Subcutaneous abdominal adipose tissue (tissue), 5 donors: ENCODE measurements around the gene REEP1.

Source experiments
- H3K27ac ChIP-seq: one replicate; pipeline ENCODE4 v1.7.0; 2013; ENCODE audit warnings: low read depth, mild to moderate bottlenecking, inconsistent platforms, low read length, moderate library complexity
- H3K27me3 ChIP-seq, 5 donors: one replicate each; pipeline ENCODE4 v1.7.0; 2013; ENCODE audit warnings: low read length in 5 of 5, inconsistent platforms in 1 of 5; ENCODE audit not compliant: control insufficient read depth in 5 of 5, insufficient read depth in 4 of 5
- H3K36me3 ChIP-seq, 5 donors: one replicate each; pipeline ENCODE4 v1.7.0; 2013; ENCODE audit warnings: low read length in 5 of 5; ENCODE audit not compliant: control insufficient read depth in 5 of 5, insufficient read depth in 5 of 5
- H3K4me1 ChIP-seq, 5 donors: one replicate each; pipeline ENCODE4 v1.7.0; 2013; ENCODE audit warnings: low read length in 5 of 5, mild to moderate bottlenecking in 3 of 5, moderate library complexity in 1 of 5; ENCODE audit not compliant: control insufficient read depth in 5 of 5, insufficient read depth in 5 of 5
- H3K4me3 ChIP-seq, 5 donors: one replicate each; pipeline ENCODE4 v1.7.0; 2013; ENCODE audit warnings: low read length in 5 of 5, low read depth in 1 of 5
- H3K9ac ChIP-seq, 5 donors: one replicate each; pipeline ENCODE4 v1.7.0; 2013; ENCODE audit warnings: low read length in 5 of 5, mild to moderate bottlenecking in 4 of 5, moderate library complexity in 3 of 5
- H3K9me3 ChIP-seq, 5 donors: one replicate each; pipeline ENCODE4 v1.7.0; 2013; ENCODE audit warnings: low read length in 5 of 5; ENCODE audit not compliant: control insufficient read depth in 5 of 5
- donor health status: healthy.
- donor health status: healthy.
- donor health status: healthy.
- donor health status: healthy.
- donor health status: healthy.

The REEP1 gene

GRCh38 chr2:86286516-86286915 is 50.9 kb downstream of the REEP1 start:
- Histone ChIP-seq H3K27ac (no peak overlapping the region), H3K4me1 (peaks cover 0 to 5% (median 0%) of the 10 kb centered on the region in 5 donors), H3K4me3 (no peak overlapping the region), H3K36me3 (no peaks in the 10 kb centered on the region), H3K27me3 (peaks cover 0 to 8% (median 2%) of the 10 kb centered on the region in 5 donors), H3K9ac (no peak overlapping the region), H3K9me3 (no peaks in the 10 kb centered on the region)

DNA sequence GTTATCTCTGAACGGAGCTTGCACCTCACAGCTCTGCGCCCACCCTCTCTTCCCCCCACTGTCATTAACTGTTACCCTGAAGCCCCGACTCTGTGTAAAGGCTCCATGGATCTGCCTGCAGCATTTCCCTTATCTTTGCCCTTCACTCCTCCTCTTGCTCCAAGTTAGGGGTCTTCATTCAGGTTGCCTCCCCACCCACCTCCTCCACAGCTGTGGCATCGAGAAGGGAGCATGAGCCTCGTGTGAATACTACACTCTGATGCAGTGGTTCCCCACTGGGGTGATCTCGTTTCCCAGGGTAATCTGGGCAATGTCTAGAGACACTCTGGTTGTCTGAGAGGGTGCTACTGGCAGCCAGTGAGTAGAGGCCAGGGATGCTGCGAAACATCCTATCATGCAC is 51.4 kb downstream of the REEP1 start:
- Histone ChIP-seq H3K4me3 (no peak overlapping the region), H3K27me3 (peaks cover 0 to 8% (median 2%) of the 10 kb centered on the region in 5 donors), H3K4me1 (peaks cover 0 to 5% (median 0%) of the 10 kb centered on the region in 5 donors), H3K9me3 (no peaks in the 10 kb centered on the region), H3K27ac (no peak overlapping the region), H3K36me3 (no peaks in the 10 kb centered on the region), H3K9ac (no peak overlapping the region)

GRCh38 chr2:86285571-86285970 is 51.9 kb downstream of the REEP1 start:
- Histone ChIP-seq H3K9ac (no peak overlapping the region), H3K9me3 (no peaks in the 10 kb centered on the region), H3K36me3 (no peaks in the 10 kb centered on the region), H3K4me3 (no peak overlapping the region), H3K27me3 (peaks cover 0 to 8% (median 2%) of the 10 kb centered on the region in 5 donors), H3K4me1 (peaks cover 0 to 2% (median 2%) of the 10 kb centered on the region in 5 donors), H3K27ac (no peak overlapping the region)

- Histone ChIP-seq H3K9ac (no peak overlapping the region), H3K9me3 (no peaks in the 10 kb centered on the region), H3K4me3 (no peak overlapping the region), H3K27me3 (peaks cover 0 to 8% (median 2%) of the 10 kb centered on the region in 5 donors), H3K36me3 (no peaks in the 10 kb centered on the region), H3K27ac (no peak overlapping the region), H3K4me1 (peaks cover 0 to 7% (median 0%) of the 10 kb centered on the region in 5 donors)
Observed at GRCh38 chr2:86284987-86285386, 52.4 kb downstream of the REEP1 start.

GRCh38 chr2:86284401-86284841 is 53.0 kb downstream of the REEP1 start:
- Histone ChIP-seq H3K9me3 (no peaks in the 10 kb centered on the region), H3K4me1 (peaks cover 0 to 11% (median 0%) of the 10 kb centered on the region in 5 donors), H3K36me3 (no peaks in the 10 kb centered on the region), H3K27ac (no peak overlapping the region), H3K9ac (no peak overlapping the region), H3K4me3 (no peak overlapping the region), H3K27me3 (peaks cover 0 to 8% (median 2%) of the 10 kb centered on the region in 5 donors)

- Histone ChIP-seq H3K9me3 (no peaks in the 10 kb centered on the region), H3K27ac (no peak overlapping the region), H3K27me3 (peaks cover 0 to 8% (median 2%) of the 10 kb centered on the region in 5 donors), H3K36me3 (no peaks in the 10 kb centered on the region), H3K9ac (no peak overlapping the region), H3K4me1 (peaks cover 0 to 11% (median 0%) of the 10 kb centered on the region in 5 donors), H3K4me3 (no peak overlapping the region)
Observed at GRCh38 chr2:86283411-86284030, 53.9 kb downstream of the REEP1 start.

DNA sequence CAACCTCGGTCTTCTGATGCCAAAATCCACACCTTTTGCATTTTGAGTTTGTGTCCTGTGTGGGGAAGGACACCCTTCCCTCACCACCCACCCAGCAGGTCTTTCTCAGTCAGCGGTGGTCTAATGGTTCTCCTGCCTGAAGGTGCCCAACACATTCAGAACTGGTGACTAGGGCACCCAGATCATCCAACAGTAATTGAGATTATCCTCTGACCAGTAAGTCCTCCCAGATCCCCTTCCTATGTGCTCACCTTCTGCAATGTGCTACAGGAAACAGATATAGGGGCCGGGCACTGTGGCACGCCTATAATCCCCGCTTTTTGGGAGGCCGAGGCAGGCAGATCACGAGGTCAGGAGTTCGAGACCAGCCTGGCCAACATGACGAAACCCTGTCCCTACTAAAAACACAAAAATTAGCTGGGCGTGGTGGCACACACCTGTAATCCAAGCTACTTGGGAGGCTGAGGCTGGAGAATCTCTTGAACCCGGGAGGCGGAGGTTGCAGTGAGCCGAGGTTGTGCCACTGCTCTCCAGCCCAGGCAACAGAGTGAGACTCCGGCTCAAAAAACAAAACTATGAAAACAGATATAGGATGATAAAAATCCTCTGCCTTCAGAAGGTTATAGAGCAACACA is 56.2 kb downstream of the REEP1 start:
- H3K4me3 ChIP-seq: no peak overlapping the region
- peaks cover 0 to 11% (median 0%) of the 10 kb centered on the region in 5 donors for H3K4me1 ChIP-seq
- no peaks in the 10 kb centered on the region for H3K36me3 ChIP-seq
- no peak overlapping the region for H3K9ac ChIP-seq
- no peaks in the 10 kb centered on the region for H3K9me3 ChIP-seq
- no peak overlapping the region for H3K27ac ChIP-seq
- peaks cover 0 to 8% (median 2%) of the 10 kb centered on the region in 5 donors for H3K27me3 ChIP-seq

DNA sequence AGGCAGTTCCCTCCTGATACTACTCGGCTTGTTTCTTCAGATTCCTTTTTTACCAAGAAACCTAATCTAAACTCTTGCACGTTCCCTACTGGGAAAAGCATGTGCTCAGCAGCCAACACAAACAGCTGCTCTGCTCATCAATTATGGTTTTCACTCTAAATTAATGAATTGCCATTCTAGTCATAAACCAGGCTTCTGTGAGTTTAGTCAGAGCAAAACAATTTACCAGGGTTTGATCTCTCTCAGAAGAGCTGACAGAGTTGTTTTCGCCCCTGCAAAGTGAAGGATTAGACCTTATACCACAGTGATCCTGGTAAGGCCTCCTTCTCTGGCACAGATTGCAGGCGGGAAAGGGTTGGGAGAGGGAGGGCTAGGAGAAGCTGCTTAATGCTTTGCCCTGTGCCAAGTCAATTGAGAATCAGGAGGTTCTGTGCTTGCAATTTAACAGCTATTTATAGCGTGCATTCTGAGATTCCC is 57.2 kb downstream of the REEP1 start:
- Histone ChIP-seq H3K36me3 (no peaks in the 10 kb centered on the region), H3K27me3 (peaks cover 0 to 8% (median 0%) of the 10 kb centered on the region in 5 donors), H3K9me3 (no peaks in the 10 kb centered on the region), H3K4me3 (no peak overlapping the region), H3K9ac (no peak overlapping the region), H3K27ac (no peak overlapping the region), H3K4me1 (peaks cover 0 to 11% (median 0%) of the 10 kb centered on the region in 5 donors)

- no peak overlapping the region for H3K27ac ChIP-seq
Observed at GRCh38 chr2:86275962-86276361, 61.5 kb downstream of the REEP1 start.

DNA sequence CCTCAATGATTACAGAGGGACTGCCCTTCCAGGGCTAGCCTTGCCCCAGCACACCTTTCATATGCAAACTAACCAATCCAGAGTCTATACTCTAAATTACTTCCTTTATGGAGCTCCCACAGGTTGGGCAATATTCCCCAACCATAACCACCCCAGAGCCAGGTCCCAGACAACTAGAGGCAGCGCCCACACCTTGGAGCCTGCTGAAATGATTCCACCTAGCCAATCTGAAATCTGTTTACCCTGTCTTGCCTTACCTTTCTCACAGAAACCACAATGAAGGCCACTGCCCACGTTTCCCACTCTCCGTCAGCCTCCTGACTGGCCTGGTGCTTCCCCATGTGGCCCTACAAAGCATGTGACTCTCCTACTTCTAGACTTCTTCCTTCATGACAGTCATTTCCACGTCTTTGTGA is 62.0 kb downstream of the REEP1 start:
- H3K4me1 ChIP-seq: peaks cover 0 to 9% (median 0%) of the 10 kb centered on the region in 5 donors
- no peaks in the 10 kb centered on the region for H3K27me3 ChIP-seq
- no peak overlapping the region for H3K4me3 ChIP-seq
- no peak overlapping the region for H3K27ac ChIP-seq
- no peak overlapping the region for H3K9ac ChIP-seq
- H3K36me3 ChIP-seq: no peaks in the 10 kb centered on the region
- H3K9me3 ChIP-seq: peaks cover 0 to 13% (median 10%) of the 10 kb centered on the region in 5 donors

More at GRCh38 chr2:86275962-86276361, 61.5 kb downstream of the REEP1 start:
- Histone ChIP-seq H3K27me3 (no peaks in the 10 kb centered on the region), H3K9ac (no peak overlapping the region), H3K4me3 (no peak overlapping the region), H3K9me3 (peaks cover 0 to 10% (median 8%) of the 10 kb centered on the region in 5 donors), H3K4me1 (peaks cover 0 to 11% (median 0%) of the 10 kb centered on the region in 5 donors), H3K36me3 (no peaks in the 10 kb centered on the region)
